Measurements from ENCODE around the gene FBXO9.
A peak's percentile ranks its signal among the peaks of the same experiment; 100 is the strongest.
"Not testable (repeated sequence)": the region's sequence is repeated elsewhere in the genome, so short reads cannot be mapped to it uniquely, and the experiment has no call there.

The FBXO9 gene

DNA sequence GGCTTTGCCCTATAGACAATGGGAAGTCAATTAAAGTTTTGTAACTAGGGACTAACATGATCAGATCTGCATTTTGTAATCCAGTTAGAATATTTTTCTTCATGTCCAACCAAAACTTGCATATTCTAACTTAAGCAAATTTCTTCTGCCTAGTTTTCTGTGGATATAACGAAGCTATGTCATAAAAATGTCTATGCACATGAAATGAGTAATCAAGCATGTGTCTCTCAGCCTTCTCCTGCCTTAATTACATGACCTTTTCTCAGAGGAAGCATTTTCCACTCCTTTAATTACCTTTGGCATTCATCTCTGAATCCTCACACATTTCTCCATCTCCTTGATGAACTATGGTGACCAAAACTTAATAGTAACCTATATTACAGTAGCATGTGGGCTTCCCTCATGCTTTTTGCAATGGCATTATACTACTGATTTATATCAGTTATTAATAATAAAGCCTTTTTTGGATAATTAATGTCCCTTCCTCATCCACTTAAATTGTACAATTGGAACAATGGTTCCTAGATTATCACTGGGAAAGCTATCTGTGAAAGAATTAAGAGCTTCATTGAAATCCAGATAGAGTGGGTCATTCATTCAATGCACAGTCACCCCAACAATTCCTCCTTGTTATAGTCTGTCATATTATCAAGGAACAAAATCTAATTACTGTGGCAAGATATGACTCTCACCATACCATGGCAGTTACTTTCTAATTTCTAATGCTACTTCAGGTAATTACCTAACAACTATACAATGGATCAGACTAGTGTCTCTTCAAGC is 19.1 kb upstream of the FBXO9 start:
- no peak for DNase-seq (ENCODE audit: low read depth, low spot score)

DNA sequence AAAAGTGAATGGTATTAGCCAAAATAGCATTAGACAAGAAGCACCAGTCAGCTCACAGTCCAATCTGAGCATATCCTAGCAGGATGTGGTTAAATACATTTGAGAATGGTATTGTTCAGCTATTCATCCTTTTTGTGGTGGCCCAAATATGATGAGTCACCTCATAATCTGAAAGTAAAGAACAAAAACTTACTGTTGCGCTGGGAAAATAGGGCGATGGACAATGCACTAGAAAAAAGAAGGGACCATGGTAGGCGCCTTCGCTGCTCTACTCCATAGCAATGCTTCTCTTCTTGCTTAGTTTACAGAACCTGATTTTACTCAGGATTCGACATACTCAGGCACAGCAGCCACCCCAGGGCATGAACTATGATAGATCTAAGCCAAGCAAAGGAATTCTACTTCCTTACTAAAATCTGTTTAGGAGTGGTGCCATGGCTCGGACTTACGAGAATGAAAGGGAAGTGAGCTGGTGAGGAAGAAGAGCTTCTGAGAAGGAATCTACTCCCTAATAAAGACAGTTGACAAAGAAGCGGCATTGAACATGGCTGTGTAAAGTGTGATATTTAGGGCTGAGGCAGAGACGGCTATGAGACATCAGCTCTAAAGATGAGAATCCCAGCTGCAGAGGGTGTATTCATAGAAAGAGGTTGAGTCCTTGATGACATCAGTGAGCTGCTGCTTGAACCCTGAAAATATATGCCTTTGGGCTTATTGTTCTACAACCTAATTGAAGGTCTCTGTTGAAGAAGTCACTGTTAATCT is 16.6 kb upstream of the FBXO9 start:
- peak; percentile 67 for DNase-seq (ENCODE audit: low read depth, low spot score)

DNA sequence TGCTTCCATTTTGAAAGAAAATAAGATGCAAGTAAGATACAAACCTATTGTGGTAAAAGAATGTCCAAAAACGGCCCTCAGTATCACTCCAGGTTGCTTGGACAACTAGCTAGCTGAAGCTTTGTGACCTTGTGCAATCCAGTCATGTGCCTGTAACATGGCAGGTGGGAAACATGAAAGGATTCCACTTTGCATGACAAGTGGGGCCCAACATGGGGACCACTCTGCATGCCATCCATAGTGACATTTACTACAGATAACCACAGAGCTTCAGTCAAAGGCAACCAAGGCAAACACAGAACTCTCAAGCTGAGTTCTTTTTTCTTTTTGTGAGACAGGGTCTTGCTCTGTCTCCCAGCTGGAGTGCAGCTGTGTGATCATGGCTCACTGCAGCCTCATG is 15.8 kb upstream of the FBXO9 start:
- no peak for DNase-seq (ENCODE audit: low read depth, low spot score)

DNA sequence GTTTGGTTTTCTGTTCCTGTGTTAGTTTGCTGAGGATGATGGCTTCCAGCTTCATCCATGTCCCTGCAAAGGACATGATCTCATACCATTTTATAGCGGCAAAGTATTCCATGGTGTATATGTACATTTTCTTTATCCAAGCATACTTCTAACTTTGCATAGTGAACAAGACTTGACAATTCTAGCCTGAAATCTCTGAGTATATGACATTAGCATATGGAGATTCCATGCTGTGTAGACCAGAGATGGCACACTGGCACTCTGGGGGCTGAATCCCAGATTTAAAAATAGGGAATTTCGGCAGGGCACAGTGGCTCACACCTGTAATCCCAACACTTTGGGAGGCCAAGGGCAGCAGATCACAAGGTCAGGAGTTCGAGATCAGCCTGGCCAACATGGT is 13.1 kb upstream of the FBXO9 start:
- DNase-seq (ENCODE audit: low read depth, low spot score) = not testable (repeated sequence)

DNA sequence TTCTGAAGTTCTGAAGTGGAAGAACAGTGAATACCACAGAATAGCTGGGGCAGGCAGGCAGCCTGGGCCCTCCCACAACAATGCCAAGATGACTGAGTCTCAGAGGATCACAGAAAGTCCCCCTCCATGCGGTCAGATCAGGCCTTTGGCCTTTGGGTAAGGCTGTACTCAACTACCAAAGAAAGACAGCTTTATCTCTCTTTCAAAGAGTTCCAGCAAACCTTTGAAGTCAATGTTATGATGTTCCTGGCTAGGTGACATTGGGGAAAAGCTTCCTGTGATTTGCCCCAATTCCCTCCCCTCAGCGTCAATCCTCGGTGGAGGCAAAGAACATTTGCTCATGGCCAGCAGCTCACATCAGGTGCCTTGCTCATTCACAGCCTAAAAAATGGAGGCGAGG is 10.7 kb upstream of the FBXO9 start:
- no peak for DNase-seq (ENCODE audit: low read depth, low spot score)

DNA sequence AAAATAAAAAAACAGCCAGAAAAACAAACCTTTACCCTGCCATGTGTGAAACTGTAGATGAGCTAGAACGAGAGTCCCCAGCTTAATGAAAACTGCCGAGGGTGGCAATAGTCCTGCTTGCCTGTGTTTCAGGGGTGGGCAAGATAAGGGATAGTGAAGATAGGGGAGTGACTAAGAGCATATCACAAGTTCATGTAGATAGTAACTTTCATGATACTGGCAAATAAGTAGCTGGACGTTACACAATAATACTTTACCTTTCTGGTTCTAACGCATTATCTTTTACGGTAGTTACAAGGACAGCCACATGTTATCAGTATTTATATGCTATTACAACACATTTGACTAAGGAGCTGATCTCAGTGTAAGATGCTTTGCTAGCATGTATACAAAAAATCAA is 9.3 kb upstream of the FBXO9 start:
- DNase-seq (ENCODE audit: low read depth, low spot score) = no peak

DNA sequence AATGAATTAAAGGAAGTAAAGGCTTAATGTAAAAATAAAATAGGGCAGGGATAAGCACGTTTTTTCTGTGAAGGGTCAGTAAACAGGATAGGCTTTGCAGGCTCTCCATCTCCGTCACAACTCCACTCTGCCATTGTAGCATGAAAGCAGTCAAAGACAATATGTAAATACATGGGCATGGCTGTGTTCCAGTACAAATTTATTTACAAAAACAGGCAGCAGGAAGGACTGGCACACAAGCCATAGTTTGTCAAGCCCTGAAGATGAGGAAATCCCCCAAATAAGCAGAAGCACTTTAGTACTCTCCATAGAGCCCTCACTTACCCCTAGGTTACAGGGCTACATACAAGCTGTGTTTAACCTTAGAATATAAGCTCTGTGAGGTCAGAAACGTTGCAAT is 8.9 kb upstream of the FBXO9 start:
- DNase-seq (ENCODE audit: low read depth, low spot score) = no peak

DNA sequence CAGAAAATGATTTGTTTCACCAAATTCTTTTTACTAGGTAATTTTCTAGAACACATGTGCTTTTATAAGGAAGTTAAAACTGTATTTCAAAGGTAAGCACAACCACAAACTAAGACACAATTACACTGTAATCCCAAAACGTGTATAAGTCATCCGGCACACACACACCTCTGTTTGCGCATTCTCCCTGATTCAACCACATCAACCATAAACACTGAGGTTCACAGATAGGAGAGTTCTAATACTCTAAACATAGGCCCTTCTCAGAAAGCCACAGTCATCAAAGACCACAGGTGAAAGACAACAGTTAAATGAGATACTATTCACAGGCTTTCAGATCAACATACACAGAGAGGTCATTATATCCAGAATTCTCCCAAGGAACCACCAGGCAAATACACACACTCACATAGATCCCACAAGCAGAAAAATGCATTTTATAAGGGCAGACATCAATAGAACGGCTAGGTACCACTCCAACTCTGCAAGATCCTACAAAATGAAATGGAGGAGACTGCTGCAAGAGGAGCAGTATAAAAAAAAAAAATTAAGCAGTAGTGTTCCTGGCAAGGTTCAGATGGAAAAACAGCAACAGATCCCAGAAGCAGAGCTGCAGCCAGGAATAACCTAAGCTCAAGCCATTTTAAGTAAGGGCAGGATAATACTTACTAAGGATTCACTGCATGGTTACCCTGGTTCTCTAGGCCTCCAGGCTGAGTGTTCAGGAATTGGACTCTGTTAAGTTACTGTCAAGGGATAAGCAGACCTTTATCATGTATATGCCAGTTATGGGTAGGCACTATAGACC is 6.6 kb upstream of the FBXO9 start:
- peak; percentile 23 for DNase-seq (ENCODE audit: low read depth, low spot score)

DNA sequence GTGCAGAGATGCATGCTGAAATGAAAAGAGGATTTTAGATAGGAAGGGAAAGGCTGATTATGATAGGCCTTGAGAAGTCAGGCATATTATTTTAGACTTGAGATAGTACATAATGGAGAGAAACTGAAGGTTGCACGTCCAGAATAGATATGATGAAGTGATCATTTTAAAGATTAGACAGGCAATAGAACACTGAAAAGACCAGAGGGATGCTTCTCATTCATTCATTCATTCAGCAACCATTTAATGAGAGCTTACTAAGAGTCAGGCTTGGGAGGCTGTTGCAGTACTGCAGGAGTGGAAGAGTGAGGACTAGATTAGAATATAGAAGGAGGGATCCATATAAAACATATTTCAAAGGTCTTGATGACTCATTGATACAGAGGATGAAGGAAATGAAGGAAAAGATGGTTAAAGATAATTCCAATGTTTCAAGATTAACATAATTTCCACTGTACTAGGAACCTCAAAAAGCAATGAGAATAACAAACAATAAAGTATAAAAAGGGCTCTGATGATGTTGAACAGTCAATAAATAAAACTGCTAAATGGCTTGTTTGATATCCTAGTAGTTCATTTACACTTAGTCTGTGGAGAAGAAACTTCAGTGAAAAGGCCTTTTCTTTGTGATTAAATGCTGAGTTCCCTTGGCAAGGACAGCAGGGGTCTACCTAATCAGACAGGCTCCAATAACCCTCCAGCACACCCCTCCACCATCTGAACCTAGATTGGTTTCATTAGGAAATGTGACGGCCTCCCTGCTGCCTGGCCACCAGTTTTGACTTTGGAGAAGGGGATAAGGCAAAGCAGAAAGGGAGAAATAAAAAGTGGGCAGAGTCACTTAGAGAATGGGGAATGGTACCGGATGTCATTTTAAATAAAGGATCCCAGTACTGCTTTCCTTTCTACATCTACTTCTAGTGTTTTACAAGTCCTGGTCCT is 5.3 kb upstream of the FBXO9 start:
- DNase-seq (ENCODE audit: low read depth, low spot score) = peak; percentile 27

DNA sequence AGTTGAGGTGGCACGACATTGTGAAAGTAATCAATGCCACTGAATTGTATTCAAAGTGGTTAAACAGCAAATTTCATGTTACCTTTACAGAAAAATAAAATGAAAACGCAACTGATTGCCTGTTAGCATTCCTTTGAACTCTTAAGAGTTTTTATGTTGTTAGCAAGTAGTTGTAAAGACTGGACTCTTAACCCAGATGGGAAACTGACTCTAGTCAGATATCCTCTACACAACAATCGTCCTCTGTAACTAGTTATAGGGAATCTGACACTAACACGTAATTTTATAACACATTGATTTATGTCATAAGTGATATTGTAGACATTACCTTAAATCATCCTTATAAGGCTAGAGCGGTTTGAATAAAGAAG is 3.0 kb upstream of the FBXO9 start:
- no peak for DNase-seq (ENCODE audit: low read depth, low spot score)

DNA sequence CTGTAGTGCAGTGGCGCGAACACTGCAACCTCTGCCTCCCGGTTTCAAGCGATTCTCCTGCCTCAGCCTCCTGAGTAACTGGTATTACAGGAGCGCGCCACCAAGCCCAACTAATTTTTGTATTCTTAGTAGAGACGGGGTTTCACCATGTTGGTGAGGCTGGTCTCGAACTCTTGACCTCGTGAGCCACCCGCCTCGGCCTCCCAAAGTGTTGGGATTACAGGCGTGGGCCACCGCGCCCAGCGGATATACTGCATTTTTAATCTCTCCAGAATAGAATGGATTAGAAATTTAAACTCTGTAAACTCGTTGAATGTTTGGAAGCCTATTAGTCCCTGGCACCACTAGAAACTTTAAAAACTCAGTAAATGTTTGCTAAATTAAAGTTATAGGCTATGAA is 949 bp upstream of the FBXO9 start:
- DNase-seq (ENCODE audit: low read depth, low spot score) = not testable (repeated sequence)

DNA sequence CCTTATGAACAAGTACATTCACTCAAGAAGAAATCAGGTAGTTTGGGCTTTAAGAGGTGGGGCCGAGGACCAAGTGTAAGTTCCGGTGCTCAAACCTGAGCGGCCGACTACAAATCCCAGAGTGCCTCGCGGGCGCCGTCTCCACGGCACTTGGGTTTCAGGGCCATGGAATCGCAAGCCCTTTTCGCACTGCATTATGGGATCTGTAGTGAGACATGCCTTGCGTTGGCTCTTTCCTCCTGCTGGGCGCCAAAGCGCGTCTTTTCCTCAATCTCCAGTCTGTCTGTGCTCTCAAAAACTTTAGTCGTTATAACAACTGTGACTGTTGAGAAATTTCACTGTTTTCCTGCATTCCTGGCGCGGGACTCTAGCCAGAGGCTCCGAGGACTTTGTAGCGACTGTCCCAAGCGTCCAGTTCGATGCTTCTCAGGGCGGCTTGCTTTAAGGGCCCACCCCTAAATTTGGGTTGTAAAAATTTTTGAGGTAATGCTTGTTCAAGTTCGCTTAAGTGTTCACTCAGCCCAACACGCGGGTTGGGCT is 408 bp upstream of the FBXO9 start:
- peak; percentile 99 for DNase-seq (ENCODE audit: low read depth, low spot score)

DNA sequence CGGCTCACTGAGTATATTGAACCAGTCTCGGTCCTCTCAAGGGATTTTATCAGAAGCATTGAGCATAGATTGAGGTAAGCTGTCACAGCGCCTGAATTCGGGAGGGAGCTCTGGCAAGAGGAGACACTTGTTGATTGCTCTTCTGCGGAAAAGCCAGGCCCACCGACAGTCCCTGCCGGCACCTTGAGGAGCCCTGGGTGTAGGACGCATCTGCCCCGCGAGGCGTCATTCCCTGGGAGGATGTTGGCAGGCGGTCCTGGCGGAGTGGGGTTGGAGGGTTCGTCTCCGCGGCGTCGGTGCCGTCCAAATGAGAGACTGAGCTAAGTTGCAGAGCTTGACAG is 843 bp downstream of the FBXO9 start:
- DNase-seq (ENCODE audit: low read depth, low spot score) = peak; percentile 55

DNA sequence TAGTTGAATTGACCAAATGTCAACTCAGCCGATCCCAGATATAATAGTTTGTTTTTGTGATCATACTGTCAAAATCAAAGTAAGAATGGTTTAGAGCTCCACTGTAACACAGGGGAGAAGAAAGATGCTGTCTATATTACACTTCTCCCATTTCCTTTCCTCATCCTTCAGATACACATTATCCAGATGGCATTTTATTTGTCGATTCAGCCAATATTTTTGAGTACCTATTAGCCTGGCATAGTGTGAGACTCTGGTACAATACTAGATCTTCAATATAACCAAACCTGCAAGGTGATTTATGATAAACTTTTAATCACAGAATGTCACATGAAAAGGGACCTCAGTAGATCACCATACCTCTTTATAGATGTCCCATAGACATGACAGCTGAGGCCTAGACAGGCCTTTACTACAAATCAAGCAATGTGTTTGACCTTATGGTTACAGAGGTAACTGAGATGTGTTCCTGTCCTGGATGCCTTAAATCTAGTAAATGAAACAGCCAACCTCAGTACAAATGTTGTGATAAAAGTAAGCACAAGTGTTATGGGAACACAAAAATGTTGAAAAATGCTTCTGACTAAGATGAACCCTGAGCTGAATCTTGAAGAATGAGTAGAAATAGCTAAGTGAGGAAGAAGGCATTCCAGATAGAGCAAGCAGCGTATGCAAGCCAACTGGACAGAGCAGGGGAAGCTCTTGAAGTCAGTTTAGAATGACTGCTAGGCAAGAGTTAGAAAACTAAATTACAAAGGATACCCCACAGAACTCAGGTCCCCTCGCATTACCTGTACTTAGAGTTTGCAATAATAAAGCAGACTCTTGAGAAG is 1.9 kb downstream of the FBXO9 start:
- DNase-seq (ENCODE audit: low read depth, low spot score) = no peak

DNA sequence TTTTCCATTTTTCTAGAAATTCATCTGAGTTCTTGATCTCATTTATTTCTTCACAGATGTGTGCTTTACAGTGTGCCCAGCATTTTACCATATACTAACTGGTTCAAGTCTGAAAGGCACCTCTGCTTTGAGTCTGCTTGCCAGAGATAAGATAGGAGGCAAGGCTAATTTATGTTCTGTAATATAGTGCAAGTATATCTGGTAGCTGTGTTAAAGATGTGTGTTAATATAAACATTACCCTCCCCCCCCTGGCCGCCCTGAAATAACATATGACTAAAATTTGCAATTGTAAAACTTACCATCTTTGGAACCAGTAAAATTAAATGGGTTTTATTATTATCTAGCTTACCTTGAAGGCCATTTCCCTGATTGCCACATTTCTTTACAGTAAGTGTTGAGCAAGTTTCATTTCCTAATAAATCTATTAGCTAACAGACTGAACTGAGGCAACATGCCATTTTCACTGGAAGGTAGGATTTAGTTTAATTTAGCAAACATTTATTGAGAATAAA is 2.7 kb downstream of the FBXO9 start:
- DNase-seq (ENCODE audit: low read depth, low spot score) = no peak

DNA sequence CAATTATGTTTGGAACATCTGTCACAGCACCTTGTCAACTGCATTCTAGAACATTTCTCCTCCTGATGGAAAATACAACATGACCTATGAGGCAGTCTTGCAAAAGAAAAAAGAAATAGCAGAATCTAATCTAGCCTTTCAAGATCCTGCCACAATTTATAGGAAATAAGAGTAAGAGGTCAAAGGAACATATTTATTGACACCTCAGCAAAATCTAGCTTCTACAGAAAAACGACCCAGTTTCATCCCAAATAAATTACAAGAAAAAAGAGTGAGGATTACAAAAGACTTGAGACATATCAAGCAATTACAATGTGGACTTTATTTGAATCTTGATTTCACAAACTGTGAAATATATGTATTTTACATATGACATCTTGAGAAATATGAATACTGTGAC is 4.2 kb downstream of the FBXO9 start:
- no peak for DNase-seq (ENCODE audit: low read depth, low spot score)

DNA sequence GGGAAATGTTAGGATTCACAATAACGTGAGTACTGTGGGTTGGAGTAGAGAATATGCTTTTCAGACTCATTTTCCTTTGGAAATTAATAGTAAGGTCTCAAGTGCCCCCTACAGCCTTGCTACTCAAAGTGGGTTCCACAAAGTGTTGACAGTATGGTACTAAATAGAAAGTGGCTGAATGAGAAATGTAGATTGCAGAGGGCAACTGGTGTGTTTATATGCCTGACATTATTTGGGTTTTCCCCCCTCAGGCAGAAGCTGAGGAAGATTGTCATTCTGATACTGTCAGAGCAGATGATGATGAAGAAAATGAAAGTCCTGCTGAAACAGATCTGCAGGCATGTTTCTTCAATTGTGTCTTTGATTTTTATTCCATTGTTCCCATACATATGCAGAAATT is 5.6 kb downstream of the FBXO9 start:
- DNase-seq (ENCODE audit: low read depth, low spot score) = no peak

DNA sequence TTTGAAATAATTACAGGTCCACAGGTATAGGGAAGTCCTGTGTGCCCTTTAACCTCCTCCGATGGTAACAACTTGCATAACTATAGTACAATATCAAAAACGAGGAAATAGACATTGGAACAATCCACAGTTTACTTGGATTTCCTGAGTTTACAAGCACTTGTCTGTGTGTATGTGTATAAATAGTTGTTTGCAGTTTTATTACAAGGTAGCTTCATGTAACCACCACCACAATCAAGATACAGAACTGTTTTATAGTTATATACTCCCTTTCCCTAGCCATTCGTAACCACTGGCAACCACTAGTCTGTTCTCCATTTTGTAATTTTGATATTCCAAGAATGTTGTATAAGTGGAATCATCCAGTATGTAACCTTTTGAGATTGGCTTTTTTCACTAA is 9.1 kb downstream of the FBXO9 start:
- no peak for DNase-seq (ENCODE audit: low read depth, low spot score)

DNA sequence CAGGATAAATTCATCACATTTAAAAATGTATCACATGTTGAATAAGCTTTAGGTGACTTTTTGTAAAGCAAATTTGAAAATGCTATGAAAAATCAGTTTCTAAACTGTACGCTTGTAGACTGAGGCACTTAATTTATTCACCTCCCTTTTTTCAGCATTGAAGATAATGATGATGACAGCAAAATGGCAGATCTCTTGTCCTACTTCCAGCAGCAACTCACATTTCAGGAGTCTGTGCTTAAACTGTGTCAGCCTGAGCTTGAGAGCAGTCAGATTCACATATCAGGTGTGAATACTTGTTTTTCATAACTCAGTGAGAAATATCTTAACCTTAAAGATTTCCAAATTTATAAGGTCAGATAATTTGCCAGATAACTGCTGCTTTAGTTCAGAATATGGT is 15.6 kb downstream of the FBXO9 start:
- no peak for DNase-seq (ENCODE audit: low read depth, low spot score)

DNA sequence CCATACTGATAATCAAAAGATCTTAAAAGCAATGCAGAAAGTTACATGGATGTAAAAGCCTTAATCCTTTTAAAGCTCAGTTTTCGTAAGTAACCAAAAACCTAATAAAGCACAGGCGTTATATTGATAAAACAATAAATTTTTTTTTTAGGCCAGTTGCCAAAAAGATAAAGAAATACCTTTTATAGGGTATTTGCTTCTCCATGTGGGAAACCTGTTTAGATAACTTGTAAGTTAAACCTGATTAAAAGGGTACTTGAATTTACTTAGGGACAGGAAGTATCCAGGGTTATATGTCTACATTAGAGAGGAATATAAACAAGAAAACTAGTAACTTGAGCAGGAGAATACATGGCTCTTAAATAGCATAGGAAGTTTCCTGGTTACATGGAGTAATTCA is 21.1 kb downstream of the FBXO9 start:
- DNase-seq (ENCODE audit: low read depth, low spot score) = no peak
